Measurements from ENCODE around the gene ATL3. TPM values are rescaled to one million over a fixed set of nuclear protein-coding genes. Genes with fewer than 3 reads are reported as not detected.

Gene ATL3
- total and polyA plus RNA-seq, 2 of the 13 experiments (the other 11 are each of a cell fraction or from before 2014, with no cell fraction given): not detected

DNA sequence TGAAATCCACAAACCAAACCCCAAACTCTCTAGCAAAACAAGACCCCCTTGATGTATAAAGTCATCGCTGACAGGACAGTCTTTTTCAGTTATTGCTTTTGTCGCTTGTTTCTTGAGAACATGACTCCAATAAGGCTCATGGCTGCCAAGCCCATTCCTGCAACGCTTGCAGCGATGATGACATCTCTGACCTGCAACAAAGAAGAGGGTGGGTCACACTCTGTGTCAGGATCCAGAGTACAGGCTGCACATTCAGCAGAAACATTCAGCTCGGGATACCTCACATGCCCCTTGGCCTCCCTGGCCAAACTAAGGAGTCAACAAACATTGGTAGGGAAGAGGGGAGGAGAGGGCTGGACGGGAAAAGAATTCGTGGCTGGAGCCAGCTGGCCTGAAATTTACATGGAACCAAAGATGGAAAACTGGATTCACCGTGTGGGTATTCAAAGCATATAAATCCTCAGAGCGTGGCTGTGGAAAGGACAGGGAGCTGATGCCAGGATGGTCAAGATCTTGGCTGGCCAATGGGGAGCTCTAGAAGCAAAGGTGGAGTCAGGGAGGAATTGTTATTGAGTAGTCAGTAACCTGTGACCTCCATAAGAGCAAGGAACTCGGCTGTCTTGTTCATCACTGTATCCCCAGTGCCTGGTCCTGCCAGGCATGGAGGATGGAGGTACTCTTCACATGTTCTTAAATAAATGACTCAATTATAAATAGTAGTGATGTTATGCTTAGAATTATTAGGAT, 96.1 kb downstream of the ATL3 start (continued):
- TF ChIP-seq, protein P1, sequence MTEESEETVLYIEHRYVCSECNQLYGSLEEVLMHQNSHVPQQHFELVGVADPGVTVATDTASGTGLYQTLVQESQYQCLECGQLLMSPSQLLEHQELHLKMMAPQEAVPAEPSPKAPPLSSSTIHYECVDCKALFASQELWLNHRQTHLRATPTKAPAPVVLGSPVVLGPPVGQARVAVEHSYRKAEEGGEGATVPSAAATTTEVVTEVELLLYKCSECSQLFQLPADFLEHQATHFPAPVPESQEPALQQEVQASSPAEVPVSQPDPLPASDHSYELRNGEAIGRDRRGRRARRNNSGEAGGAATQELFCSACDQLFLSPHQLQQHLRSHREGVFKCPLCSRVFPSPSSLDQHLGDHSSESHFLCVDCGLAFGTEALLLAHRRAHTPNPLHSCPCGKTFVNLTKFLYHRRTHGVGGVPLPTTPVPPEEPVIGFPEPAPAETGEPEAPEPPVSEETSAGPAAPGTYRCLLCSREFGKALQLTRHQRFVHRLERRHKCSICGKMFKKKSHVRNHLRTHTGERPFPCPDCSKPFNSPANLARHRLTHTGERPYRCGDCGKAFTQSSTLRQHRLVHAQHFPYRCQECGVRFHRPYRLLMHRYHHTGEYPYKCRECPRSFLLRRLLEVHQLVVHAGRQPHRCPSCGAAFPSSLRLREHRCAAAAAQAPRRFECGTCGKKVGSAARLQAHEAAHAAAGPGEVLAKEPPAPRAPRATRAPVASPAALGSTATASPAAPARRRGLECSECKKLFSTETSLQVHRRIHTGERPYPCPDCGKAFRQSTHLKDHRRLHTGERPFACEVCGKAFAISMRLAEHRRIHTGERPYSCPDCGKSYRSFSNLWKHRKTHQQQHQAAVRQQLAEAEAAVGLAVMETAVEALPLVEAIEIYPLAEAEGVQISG (CRISPR knock-in tag; IDR thresholded peaks at IDR 0.05): 0 out of 2 replicates have a peak, but pooled peaks have one; percentile 22
- TF ChIP-seq TCF12 (IDR thresholded peaks at IDR 0.05) (no peak), TCF12 (CRISPR knock-in tag; IDR thresholded peaks at IDR 0.05) (no peak), ADNP (CRISPR knock-in tag; IDR thresholded peaks at IDR 0.05) (no peak), CBFB (CRISPR knock-in tag; IDR thresholded peaks at IDR 0.05) (no peak), TRIM24 (CRISPR knock-in tag; IDR thresholded peaks at IDR 0.05) (no peak), HDAC1 (CRISPR knock-in tag; IDR thresholded peaks at IDR 0.05) (peak; percentile 51; the same call in 1 of the 2 replicates), ZNF670 (CRISPR knock-in tag; IDR thresholded peaks at IDR 0.05; ENCODE audit: borderline replicate concordance) (no peak), ZNF496 (CRISPR knock-in tag; IDR thresholded peaks at IDR 0.05; ENCODE audit: insufficient replicate concordance) (no peak), ZNF678 (CRISPR knock-in tag; IDR thresholded peaks at IDR 0.05) (no peak), ZNF274 (CRISPR knock-in tag; IDR thresholded peaks at IDR 0.05) (no peak), FOXA3 (CRISPR knock-in tag; IDR thresholded peaks at IDR 0.05) (peak; percentile 52; the same call in 1 of the 2 replicates), ZNF792 (CRISPR knock-in tag; IDR thresholded peaks at IDR 0.05) (0 out of 2 replicates have a peak, but pooled peaks have one; percentile 21), ELF3 (CRISPR knock-in tag; IDR thresholded peaks at IDR 0.05) (no peak; the same call in 1 of the 2 replicates), MED13 (CRISPR knock-in tag; IDR thresholded peaks at IDR 0.05) (no peak), RXRA (CRISPR knock-in tag; IDR thresholded peaks at IDR 0.05) (peak; percentile 62; the same call in 1 of the 2 replicates), ZNF598 (CRISPR knock-in tag; IDR thresholded peaks at IDR 0.05; ENCODE audit: borderline replicate concordance) (0 out of 2 replicates have a peak, but pooled peaks have one; percentile 39), ZSCAN25 (CRISPR knock-in tag; IDR thresholded peaks at IDR 0.05) (peak; percentile 93), PHF8 (CRISPR knock-in tag; IDR thresholded peaks at IDR 0.05) (peak; percentile 24; the same call in 1 of the 2 replicates), ZNF331 (CRISPR knock-in tag; IDR thresholded peaks at IDR 0.05) (peak; percentile 54), FOSL1 (CRISPR knock-in tag; IDR thresholded peaks at IDR 0.05; ENCODE audit: borderline replicate concordance) (no peak), ZNF512 (CRISPR knock-in tag; IDR thresholded peaks at IDR 0.05) (no peak), CHCHD3 (CRISPR knock-in tag; IDR thresholded peaks at IDR 0.05) (no peak)
- TF ChIP-seq, protein P2, sequence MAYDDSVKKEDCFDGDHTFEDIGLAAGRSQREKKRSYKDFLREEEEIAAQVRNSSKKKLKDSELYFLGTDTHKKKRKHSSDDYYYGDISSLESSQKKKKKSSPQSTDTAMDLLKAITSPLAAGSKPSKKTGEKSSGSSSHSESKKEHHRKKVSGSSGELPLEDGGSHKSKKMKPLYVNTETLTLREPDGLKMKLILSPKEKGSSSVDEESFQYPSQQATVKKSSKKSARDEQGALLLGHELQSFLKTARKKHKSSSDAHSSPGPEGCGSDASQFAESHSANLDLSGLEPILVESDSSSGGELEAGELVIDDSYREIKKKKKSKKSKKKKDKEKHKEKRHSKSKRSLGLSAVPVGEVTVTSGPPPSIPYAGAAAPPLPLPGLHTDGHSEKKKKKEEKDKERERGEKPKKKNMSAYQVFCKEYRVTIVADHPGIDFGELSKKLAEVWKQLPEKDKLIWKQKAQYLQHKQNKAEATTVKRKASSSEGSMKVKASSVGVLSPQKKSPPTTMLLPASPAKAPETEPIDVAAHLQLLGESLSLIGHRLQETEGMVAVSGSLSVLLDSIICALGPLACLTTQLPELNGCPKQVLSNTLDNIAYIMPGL (CRISPR knock-in tag; IDR thresholded peaks at IDR 0.05; ENCODE audit: borderline replicate concordance in 1 of 2, low read depth in 1 of 2): 0 out of 4 replicates have a peak, but pooled peaks of 1 of the 2 experiments have one; percentile 20
- TF ChIP-seq, protein P3, sequence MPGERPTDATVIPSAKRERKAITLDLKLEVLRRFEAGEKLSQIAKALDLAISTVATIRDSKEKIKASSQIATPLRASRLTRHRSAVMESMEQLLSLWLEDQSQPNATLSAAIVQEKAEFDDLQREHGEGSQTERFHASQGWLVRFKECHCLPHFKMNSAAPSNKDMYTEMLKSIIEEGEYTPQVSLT (CRISPR knock-in tag; IDR thresholded peaks at IDR 0.05; ENCODE audit: borderline replicate concordance, low read depth): no peak

All from HepG2 (cell line).